NCI-H460 (cell line): ENCODE data around the gene RARG. TPM values are rescaled to one million over a fixed set of nuclear protein-coding genes. Genes with fewer than 3 reads are reported as not detected.
A peak's percentile ranks its signal among the peaks of the same experiment; 100 is the strongest.

ENCODE experiments used
- DNase-seq: peaks from one replicate; pipeline ENCODE4 v3.0.0-alpha.2; 2016; ENCODE audit warnings: low read depth; ENCODE audit errors: extremely low read depth
- polyA plus RNA-seq: library from polyadenylated mRNA; depleted of rRNA; stranded (reverse); fragments of >200 nt; gene quantifications from 2 replicates; pipeline ENCODE4 v1.2.3, GENCODE V29; 2014; cell fraction: nucleus; rRNA removed
- total RNA-seq: library from RNA; depleted of rRNA; stranded (reverse); fragments of >200 nt; shearing (Covaris generic); gene quantifications from 2 replicates; pipeline ENCODE4 v1.2.3, GENCODE V29; 2014; rRNA removed

Gene RARG
- total RNA-seq: 8.5 and 12.0 TPM in 2 replicates
- 12.2 and 17.9 TPM in 2 replicates for polyA plus RNA-seq

GRCh38 chr12:53231921-53232645, at the start of gene RARG:
RARG (minus strand) TSS chr12:53232209; CDS start chr12:53227545, 4,664 bp downstream.
- DNase-seq: no peak

- DNase-seq: no peak
Observed at GRCh38 chr12:53279888-53280498, 48.0 kb upstream of the RARG start.

DNA sequence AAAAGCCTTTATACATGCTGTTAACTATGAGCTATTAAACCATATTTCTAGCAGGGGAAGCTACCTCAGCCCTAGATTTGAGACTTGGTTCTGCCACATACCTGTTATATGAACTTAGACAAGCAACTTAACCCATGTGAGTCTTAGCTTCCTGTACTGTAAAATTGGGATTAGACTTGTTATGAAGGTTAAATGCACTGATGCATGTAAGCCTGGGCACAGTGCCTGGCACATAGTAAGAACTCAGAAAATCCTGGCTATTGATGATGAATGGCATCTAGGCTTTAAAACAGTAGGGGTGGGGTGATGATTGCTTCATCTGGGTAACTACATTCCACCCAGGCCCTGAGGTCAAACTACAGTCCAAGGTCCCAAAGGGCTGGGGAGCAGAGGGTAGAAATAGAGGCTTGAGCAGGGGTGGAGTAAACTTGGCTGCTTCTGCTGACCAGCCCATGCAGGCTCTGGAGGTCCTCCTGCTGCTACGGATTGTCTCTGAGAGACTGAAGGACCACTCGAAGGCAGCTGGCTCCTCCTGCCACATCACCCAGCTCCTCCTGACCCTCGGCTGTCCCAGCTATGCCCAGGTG, 47.4 kb upstream of the RARG start:
- DNase-seq: no peak

DNA sequence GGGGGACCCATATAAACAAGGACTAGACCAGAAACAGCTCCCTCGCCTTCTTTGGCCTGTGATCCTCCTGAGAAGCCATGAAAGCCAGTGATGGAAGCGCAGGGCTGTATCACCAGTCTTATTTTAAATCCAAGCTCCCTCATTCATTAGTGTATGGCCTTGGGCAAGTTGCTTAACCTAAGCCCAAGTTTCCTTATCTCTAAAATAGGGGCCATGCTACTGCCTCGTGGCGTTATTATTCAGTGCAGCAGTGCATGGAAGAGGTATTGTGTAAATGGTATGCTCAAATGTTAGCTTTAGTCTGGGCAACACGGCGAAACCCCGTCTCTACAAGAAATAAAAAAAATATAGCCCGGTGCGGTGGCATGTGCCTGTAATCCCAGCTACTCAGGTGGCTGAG, 46.0 kb upstream of the RARG start:
- no peak for DNase-seq

DNA sequence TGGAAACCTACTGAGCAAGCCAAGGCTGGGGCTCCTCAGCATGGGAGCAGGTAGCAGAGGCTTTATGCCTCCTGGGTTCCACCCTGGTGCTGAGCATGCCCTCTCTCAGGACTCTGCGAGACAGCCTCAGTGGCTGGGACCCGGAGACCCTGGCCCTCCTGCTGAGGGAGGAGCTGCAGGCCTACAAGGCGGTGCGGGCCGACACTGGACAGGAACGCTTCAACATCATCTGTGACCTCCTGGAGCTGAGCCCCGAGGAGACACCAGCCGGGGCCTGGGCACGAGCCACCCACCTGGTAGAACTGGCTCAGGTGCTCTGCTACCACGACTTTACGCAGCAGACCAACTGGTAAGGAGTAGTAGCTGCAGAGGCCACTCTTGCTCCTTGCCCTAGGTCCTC, 44.5 kb upstream of the RARG start:
- DNase-seq: no peak

GRCh38 chr12:53274445-53274844, 42.4 kb upstream of the RARG start:
- no peak for DNase-seq

DNA sequence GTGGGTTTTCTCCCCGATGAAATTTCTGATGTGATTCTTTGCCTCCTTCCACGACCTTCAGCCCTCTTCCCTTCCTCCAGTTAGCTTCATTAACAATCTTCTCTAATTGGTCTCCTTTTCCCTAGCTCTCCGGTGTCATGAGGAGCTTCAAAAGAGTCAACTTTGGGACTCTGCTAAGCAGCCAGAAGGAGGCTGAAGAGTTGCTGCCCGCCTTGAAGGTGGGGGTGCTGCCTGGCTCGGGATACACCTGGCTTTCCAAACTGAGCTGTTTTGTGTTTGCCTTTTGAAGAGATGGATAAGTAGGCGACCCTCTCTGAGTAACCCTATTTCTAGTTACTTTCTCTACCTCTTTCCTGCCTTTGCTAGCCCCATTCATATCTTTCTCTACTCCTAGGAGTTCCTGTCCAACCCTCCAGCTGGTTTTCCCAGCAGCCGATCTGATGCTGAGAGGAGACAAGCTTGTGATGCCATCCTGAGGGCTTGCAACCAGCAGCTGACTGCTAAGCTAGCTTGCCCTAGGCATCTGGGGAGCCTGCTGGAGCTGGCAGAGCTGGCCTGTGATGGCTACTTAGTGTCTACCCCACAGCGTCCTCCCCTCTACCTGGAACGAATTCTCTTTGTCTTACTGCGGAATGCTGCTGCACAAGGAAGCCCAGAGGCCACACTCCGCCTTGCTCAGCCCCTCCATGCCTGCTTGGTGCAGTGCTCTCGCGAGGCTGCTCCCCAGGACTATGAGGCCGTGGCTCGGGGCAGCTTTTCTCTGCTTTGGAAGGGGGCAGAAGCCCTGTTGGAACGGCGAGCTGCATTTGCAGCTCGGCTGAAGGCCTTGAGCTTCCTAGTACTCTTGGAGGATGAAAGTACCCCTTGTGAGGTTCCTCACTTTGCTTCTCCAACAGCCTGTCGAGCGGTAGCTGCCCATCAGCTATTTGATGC, 36.9 kb upstream of the RARG start:
- no peak for DNase-seq

GRCh38 chr12:53267999-53268629, 36.1 kb upstream of the RARG start, which contains the start of gene ESPL1:
ESPL1 (plus strand) TSS chr12:53268299; CDS start chr12:53268767, 468 bp downstream.
- DNase-seq: peak; percentile 56

DNA sequence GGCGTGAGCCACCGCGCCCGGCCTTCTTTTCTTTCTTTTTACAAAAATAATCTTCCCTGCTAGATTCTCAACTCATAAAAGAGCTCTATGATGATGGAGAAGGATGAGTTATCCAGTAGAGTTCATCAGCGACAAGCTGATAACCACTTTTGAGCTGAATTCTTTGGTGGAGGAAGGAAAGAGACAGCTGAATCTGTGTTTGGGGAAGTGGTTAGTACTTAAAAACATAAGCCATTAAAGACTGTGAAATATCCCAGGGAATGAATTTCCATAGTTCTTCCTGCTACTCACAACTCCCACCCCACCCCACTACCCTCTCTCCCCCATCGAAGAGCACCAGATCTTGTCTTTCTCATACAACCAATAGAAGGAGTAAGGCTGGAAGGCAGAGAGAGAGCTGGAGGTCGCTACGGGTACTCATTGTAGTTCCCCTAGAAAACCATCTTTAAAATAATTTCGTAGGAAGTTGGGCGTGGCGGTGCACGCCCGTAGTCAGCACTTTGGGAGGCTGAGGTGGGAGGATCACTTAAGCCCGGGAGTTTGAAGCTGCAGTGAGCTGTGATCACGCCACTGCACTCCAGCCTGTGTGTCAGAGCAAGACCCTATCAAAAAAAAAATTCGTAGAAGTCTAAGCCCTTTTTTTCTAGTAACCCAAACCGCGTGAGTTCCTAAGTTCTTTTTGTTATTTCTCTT, 35.4 kb upstream of the RARG start:
- no peak for DNase-seq

- no peak for DNase-seq
Observed at GRCh38 chr12:53265783-53266182, 33.8 kb upstream of the RARG start.

DNA sequence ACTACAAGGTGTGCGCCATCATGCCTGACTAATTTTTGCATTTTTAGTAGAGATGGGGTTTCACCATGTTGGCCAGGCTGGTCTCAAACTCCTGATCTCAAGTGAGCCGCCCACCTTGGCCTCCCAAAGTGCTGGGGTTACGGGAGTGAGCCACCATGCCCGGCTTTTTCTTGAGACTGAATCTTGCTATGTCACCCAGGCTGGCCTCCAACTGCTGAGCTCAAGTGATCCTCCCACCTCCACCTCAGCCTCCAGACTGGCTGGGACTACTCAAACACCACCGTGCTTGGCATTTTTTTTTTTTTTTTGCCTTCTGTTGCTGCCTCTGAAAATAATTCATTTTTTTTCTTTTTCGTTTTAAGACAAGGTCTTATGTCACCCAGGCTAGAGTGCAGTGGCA, 27.9 kb upstream of the RARG start:
- DNase-seq: no peak

- no peak for DNase-seq
Observed at GRCh38 chr12:53258541-53259539, 26.8 kb upstream of the RARG start.

GRCh38 chr12:53255996-53256395, 24.0 kb upstream of the RARG start:
- no peak for DNase-seq

DNA sequence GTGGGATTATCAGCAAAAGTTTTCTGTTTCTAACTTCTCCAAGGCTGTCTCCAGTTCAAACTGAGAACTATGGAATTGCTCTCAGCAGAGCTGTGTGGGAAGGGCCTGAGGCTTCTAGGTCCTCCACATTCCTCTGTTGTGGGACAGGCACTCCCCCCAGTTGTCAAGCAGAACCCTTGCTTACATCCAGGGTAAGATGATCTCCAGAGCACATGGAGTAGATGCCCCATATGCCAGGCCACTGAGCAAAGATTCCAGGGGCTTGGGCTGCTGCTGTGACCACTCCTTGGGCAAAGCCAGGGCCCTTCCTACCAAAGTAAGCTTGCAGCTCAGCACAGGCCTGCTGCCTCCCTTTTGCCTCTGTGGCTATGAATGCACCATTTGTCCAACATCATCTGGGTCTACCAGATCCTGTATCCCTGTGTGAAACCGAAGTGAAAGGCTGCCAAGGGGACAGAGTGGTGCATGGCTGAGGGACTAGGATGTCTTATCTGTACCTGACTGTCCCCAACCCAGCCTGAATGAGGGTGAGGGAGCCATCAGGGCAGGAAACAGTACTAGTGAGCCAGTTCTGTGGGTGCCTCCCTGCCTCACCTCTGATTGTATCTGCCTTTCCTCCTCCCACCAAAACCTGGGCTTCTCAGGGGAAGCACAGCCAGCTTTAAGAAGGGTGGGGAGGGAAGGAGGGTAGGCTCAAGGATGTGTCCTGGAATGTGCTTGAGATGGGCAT, 23.0 kb upstream of the RARG start:
- no peak for DNase-seq

- no peak for DNase-seq
Observed at GRCh38 chr12:53253298-53253697, 21.3 kb upstream of the RARG start.

DNA sequence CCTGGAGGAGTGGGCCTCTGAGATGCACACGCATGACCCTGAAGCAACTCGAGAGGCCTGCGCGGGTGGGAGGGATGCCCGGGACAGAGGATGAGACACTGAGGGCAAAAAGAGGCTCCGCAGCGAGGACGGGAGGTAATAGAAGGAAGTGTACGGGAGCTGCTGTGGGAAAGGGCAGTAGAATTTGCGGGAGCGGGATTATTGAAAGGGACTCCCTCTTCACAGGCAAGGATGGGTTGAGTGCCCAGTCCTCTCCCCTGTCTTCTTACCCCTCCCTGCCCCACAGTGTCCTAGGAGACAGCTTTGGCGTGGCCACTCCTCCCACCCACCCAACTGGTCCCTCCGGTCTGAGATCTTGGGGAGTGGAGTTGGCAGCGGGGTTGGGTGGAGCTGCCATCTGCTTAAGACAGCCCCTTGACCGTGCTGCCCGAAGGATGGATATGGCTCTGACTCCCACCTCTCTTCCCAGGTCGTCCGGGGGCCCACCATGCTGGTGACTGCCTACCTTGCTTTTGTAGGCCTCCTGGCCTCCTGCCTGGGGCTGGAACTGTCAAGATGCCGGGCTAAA, 20.4 kb upstream of the RARG start:
- DNase-seq: peak; percentile 4
